AG04449 (cell line): ENCODE data around the gene SYT7.

Experiments
- CTCF ChIA-PET: fragments of 350-600 bp; formaldehyde crosslinking; extraction: SDS; loops from one replicate; lab custom pipeline; 2021; ENCODE audit warnings: antibody characterized with exemption; lab: Yijun Ruan, JAX
- POLR2A ChIA-PET: fragments of 400-600, 350-600 bp; formaldehyde crosslinking; extraction: SDS; loops from one replicate; lab custom pipeline; 2020; ENCODE audit warnings: antibody characterized with exemption, inconsistent platforms; lab: Yijun Ruan, JAX
- DNase-seq: peaks from one replicate; pipeline ENCODE4 v3.0.0-alpha.2; 2010; ENCODE audit warnings: low read depth, low spot score
- H3K4me3 ChIP-seq: 2 replicates; pipeline ENCODE4 v1.5.1; 2011; ENCODE audit warnings: low read depth, mild to moderate bottlenecking, control low read depth, low read length
- TF ChIP-seq, protein P1 (sequence below): IDR thresholded peaks from one replicate; pipeline ENCODE4 v1.5.1; 2011; ENCODE audit warnings: mild to moderate bottlenecking, moderate library complexity, low read length, control low read depth, inconsistent platforms; ENCODE audit not compliant: insufficient read depth; ENCODE audit errors: missing control alignments

Gene SYT7

DNA sequence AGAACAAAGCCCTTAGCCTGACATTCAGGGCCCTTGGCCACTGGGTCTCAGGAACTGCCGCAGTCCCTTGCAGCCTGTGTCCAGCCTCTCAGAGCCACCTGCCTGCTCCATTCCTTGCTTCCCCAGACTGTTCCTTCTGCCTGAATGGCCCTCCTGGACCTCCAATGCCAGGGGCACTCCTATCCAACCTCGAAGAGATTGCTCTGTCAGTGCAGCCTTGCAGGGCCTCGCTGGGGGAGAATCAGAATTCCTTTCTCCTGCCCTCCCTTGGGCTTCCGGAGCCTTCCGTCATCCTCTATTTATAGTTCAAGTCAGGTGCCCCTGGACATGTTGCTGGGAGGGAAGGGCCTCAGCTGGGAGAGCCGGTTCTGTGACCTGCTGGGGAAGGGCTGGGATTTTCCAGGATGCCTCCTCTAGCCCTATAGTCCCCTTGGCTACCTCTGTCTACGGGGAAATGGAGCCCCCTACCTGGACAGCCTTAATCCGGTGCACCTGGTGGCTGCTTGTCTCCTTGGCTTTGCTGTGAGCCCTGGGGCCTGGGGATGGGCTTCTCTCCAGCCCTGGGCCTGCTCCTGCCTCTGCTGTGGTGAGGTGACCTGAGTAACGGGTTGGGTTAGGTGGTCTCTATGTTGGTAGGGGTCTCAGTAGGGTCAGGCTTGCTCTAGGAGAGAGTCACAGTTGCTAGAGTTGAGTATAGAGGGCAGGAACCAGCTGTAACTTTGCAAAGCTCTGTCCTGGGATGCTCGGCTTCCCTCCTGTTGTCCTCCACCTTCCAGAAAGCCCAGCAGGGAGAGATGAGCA, 45.9 kb upstream of the SYT7 start:
- TF ChIP-seq, protein P1, sequence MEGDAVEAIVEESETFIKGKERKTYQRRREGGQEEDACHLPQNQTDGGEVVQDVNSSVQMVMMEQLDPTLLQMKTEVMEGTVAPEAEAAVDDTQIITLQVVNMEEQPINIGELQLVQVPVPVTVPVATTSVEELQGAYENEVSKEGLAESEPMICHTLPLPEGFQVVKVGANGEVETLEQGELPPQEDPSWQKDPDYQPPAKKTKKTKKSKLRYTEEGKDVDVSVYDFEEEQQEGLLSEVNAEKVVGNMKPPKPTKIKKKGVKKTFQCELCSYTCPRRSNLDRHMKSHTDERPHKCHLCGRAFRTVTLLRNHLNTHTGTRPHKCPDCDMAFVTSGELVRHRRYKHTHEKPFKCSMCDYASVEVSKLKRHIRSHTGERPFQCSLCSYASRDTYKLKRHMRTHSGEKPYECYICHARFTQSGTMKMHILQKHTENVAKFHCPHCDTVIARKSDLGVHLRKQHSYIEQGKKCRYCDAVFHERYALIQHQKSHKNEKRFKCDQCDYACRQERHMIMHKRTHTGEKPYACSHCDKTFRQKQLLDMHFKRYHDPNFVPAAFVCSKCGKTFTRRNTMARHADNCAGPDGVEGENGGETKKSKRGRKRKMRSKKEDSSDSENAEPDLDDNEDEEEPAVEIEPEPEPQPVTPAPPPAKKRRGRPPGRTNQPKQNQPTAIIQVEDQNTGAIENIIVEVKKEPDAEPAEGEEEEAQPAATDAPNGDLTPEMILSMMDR, result no peak
- H3K4me3 ChIP-seq, result no peak overlapping the region
- ChIA-PET POLR2A (no interaction called here), CTCF (interaction anchor here (0.7 to 4.9 kb wide), 31 partner anchors 8 to 191 kb away, joined by 3 to 145 read pairs (median 5); a partner anchor contains a TSS)
- DNase-seq, result no peak

DNA sequence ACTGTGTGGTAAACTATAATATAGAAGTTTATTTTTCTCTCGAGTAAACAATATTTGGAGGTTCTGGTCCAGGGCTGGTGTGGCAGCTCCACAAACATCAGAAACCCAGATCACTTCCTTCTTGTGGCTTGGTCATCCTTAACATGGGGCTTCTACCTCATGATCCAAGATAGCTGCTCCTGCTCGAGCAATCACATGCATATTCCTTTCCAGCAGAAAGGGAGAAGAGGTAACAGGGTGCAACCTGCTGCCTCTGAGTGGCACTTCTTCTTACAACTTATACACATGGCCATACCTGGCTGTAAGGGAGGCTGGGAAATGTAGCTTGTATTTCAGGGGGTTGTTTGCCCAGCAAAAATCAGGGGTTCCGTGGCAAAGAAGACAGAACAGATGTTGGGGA, 44.6 kb upstream of the SYT7 start:
- no peak overlapping the region for H3K4me3 ChIP-seq
- no peak for DNase-seq
- CTCF ChIA-PET, result interaction anchor here (0.8 to 4.1 kb wide), 11 partner anchors 10 to 190 kb away, joined by 3 to 18 read pairs (median 4); no protein-coding TSS in a partner anchor
- POLR2A ChIA-PET, result interaction anchor here (0.8 kb wide), 1 partner anchor 151 kb away, joined by 3 read pairs; no protein-coding TSS in a partner anchor
- TF ChIP-seq, protein P1, result no peak

DNA sequence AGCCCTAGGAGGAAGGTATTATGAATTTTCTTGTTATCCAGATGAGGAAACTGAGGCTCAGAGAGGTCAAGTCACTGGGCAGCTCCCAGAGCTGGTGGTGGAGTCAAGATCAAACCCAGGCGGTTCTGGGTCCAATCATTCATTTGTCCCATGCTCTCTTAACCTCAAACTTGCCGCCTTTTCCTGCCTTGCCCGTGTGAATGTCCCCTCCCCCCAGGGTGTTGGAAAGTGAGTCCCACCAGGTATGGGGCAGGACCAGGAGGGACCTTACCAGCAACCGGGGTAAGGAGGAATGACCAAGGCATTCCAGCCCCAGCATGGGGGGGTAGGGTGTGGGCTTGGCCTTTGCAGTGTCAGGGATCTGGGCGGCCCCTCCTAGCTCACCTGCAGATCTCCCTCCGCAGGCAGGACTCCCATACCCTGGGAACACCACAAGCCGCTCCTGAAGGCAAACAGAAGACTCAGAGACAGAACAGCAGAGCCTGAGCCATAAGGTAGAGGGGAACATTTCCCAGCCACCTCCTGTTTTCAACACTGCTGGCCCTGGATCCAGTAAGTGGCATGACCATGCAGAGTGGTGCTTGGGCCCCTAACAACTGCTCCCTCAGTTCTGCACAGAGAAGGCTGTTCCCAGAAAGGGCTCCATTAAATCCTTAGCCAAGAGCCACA, 41.2 kb upstream of the SYT7 start:
- TF ChIP-seq, protein P1, result no peak
- H3K4me3 ChIP-seq, result no peak overlapping the region
- ChIA-PET POLR2A (no interaction called here), CTCF (interaction anchor here (1.9 to 4.1 kb wide), 3 partner anchors 16 to 176 kb away, joined by 7 to 18 read pairs (median 17); no protein-coding TSS in a partner anchor)
- no peak for DNase-seq

DNA sequence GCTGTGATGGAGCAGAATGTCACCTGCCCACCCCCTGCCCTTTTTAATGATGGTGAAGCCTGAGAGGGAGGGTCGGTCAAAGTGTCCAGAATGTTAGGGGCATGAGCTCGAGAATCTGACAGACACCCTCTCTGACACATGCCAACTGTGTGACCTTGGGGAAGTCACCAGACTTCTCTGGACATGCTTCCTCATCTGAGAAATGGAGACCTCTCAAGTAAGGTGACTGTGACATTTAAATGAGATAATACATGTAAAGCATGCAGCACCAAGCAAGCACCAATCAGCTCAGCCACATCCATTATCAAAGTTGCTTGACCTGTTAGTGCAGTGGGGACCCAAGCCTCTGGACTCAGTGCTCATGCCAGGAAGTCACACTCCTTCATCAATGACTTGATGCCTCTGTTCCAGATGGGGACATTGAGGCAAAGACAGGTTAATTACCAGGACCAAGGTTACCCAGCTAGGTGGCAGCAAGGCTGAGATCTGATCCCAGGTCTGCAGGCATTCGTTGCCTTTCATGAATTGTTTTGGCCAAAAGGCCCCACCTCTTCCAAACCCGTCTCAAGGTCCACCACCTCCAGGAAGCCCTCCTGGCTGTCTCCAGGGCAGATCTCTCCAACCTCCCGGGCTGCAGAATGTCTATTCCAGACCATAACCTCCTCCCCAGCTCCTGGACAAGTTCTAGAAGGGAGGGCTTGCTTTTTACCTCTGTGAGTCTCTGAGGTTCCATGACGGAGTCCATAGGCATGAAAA, 38.8 kb upstream of the SYT7 start:
- POLR2A ChIA-PET, result no interaction called here
- CTCF ChIA-PET, result interaction anchor here (0.6 to 3.6 kb wide), 9 partner anchors 8 to 185 kb away, joined by 3 to 18 read pairs (median 3); partner anchors contain the start of gene SYT7

DNA sequence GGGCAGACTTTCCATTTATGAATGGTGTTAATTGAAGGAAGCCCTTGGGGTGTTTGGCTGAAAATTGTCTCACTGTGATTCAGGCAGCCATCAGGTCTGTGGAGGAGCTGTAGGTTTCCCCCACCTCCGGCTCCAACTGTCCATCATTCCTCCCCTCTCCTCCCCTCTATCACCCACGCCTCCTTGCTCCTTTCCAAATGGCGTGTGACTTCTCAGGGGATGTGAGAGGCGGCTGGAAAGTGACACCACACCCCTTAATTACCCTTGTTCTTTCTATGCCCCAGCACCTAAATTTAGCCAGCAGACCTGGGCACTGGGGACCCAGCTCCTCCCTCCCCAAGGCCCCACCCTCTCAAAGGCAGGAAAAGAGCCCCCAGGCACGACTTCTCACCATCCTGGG, 38.1 kb upstream of the SYT7 start:
- CTCF ChIA-PET, result interaction anchor here (0.8 to 3.6 kb wide), 6 partner anchors 9 to 184 kb away, joined by 3 to 18 read pairs (median 4); no protein-coding TSS in a partner anchor
- POLR2A ChIA-PET, result no interaction called here
- DNase-seq, result no peak
- TF ChIP-seq, protein P1, result no peak
- no peak overlapping the region for H3K4me3 ChIP-seq

More for the DNA sequence above, 38.8 kb upstream of the SYT7 start:
- DNase-seq, result no peak
- TF ChIP-seq, protein P1, result no peak
- no peak overlapping the region for H3K4me3 ChIP-seq
